Naive B cell (primary cell): ENCODE results near the gene FUT8. TPM values are rescaled to one million over a fixed set of nuclear protein-coding genes. Genes with fewer than 3 reads are reported as not detected.
"Not testable (repeated sequence)": the region's sequence is repeated elsewhere in the genome, so short reads cannot be mapped to it uniquely, and the experiment has no call there.

Experiments
- ATAC-seq, 2 donors: fragments of 150-1000 bp; cut with Tn5 transposase; 2 replicates each; pipeline ENCODE4 v1.10.0; 2021; ENCODE audit warnings: low read depth in 2 of 2, mild to moderate bottlenecking in 2 of 2, moderate library complexity in 2 of 2
- DNase-seq: peaks from one replicate; pipeline ENCODE4 v3.0.0; 2022
- H3K27ac Mint-ChIP-seq, 6 donors: one replicate each; pipeline ENCODE4 v1.8.0; 2020 to 2022; ENCODE audit warnings: mild to moderate bottlenecking in 6 of 6, mixed read lengths in 6 of 6, moderate library complexity in 5 of 6, inconsistent platforms in 2 of 6
- H3K27me3 Mint-ChIP-seq, 3 donors: one replicate each; pipeline ENCODE4 v1.8.0; 2021 to 2022; ENCODE audit warnings: mixed read lengths in 3 of 3, mild to moderate bottlenecking in 1 of 3
- H3K36me3 Mint-ChIP-seq, 2 donors: one replicate each; pipeline ENCODE4 v1.8.0; 2020 to 2022; ENCODE audit warnings: mixed read lengths in 2 of 2, inconsistent platforms in 1 of 2, mild to moderate bottlenecking in 1 of 2
- H3K4me1 Mint-ChIP-seq, 3 donors: one replicate each; pipeline ENCODE4 v1.8.0; 2020 to 2022; ENCODE audit warnings: mixed read lengths in 3 of 3, inconsistent platforms in 1 of 3, mild to moderate bottlenecking in 1 of 3, moderate library complexity in 1 of 3
- H3K4me3 Mint-ChIP-seq, 8 donors: one replicate each; pipeline ENCODE4 v1.8.0; 2020 to 2022; ENCODE audit warnings: mild to moderate bottlenecking in 8 of 8, mixed read lengths in 8 of 8, moderate library complexity in 8 of 8, inconsistent platforms in 2 of 8
- H3K9me3 Mint-ChIP-seq, 7 donors: one replicate each; pipeline ENCODE4 v1.8.0; 2020 to 2022; ENCODE audit warnings: mixed read lengths in 7 of 7, mild to moderate bottlenecking in 5 of 7, inconsistent platforms in 2 of 7, moderate library complexity in 1 of 7
- polyA plus RNA-seq, 6 donors: library from polyadenylated mRNA; unstranded; fragments of 300-500 nt; fragmentation: Illumina TruSeq; gene quantifications; one replicate each; pipeline ENCODE4 v1.2.3, GENCODE V29; 2021; ENCODE audit warnings: low read depth in 6 of 6

Gene FUT8
- polyA plus RNA-seq, 6 donors from 2014 or later = 5.7 to 22.8 (median 16.2) TPM

GRCh38 chr14:65423982-65424381, 11.5 kb downstream of the FUT8 start:
- no peaks in the 10 kb centered on the region for H3K36me3 Mint-ChIP-seq
- H3K9me3 Mint-ChIP-seq = no peaks in the 10 kb centered on the region
- H3K4me3 Mint-ChIP-seq = no peak overlapping the region
- no peak overlapping the region for H3K27ac Mint-ChIP-seq
- ATAC-seq (no peak), DNase-seq (no peak)
- H3K27me3 Mint-ChIP-seq = no peaks in the 10 kb centered on the region
- H3K4me1 Mint-ChIP-seq = peaks cover 21 to 29% (median 23%) of the 10 kb centered on the region in 3 donors

- Mint-ChIP-seq H3K9me3 (no peaks in the 10 kb centered on the region), H3K27me3 (no peaks in the 10 kb centered on the region), H3K4me1 (peaks cover 24 to 29% (median 26%) of the 10 kb centered on the region in 3 donors), H3K4me3 (no peak overlapping the region), H3K36me3 (no peaks in the 10 kb centered on the region), H3K27ac (peak overlapping the region in 1 of 6 donors; percentile 20)
- ATAC-seq (no peak), DNase-seq (no peak)
Measured at GRCh38 chr14:65424531-65424930, 12.0 kb downstream of the FUT8 start.

- no peak for DNase-seq
- Mint-ChIP-seq H3K9me3 (no peaks in the 10 kb centered on the region), H3K4me1 (peaks cover 26 to 30% (median 30%) of the 10 kb centered on the region in 3 donors), H3K36me3 (no peaks in the 10 kb centered on the region), H3K27me3 (no peaks in the 10 kb centered on the region), H3K27ac (peak overlapping the region in 3 of 6 donors; percentile 55 to 84 (median 71)), H3K4me3 (no peak overlapping the region)
- no peak for ATAC-seq
Measured at GRCh38 chr14:65425885-65426284, 13.4 kb downstream of the FUT8 start.

- Mint-ChIP-seq H3K4me1 (peaks cover 19 to 32% (median 24%) of the 10 kb centered on the region in 3 donors), H3K27ac (peak overlapping the region in 2 of 6 donors; percentile 4 to 24)
- H3K4me3 Mint-ChIP-seq, H3K36me3 Mint-ChIP-seq, ATAC-seq, DNase-seq, H3K9me3 Mint-ChIP-seq, H3K27me3 Mint-ChIP-seq: not testable (repeated sequence)
Measured at GRCh38 chr14:65426902-65427301, 14.4 kb downstream of the FUT8 start.

- Mint-ChIP-seq H3K9me3 (no peaks in the 10 kb centered on the region), H3K4me1 (peaks cover 33 to 49% (median 33%) of the 10 kb centered on the region in 3 donors), H3K27ac (peak overlapping the region in 2 of 6 donors; percentile 8 to 28), H3K36me3 (no peaks in the 10 kb centered on the region), H3K4me3 (no peak overlapping the region), H3K27me3 (no peaks in the 10 kb centered on the region)
- ATAC-seq (no peak), DNase-seq (no peak)
Measured at GRCh38 chr14:65428691-65429090, 16.2 kb downstream of the FUT8 start.

GRCh38 chr14:65429757-65430156, 17.2 kb downstream of the FUT8 start:
- ATAC-seq (no peak), DNase-seq (no peak)
- Mint-ChIP-seq H3K9me3 (peaks cover 0 to 3% (median 0%) of the 10 kb centered on the region in 7 donors), H3K4me3 (no peak overlapping the region), H3K27ac (peak overlapping the region in 1 of 6 donors; percentile 43), H3K27me3 (no peaks in the 10 kb centered on the region), H3K4me1 (peaks cover 38 to 59% (median 40%) of the 10 kb centered on the region in 3 donors), H3K36me3 (no peaks in the 10 kb centered on the region)

- peaks cover 0 to 8% of the 10 kb centered on the region in 2 donors for H3K36me3 Mint-ChIP-seq
- H3K27ac Mint-ChIP-seq = peak overlapping the region in 3 of 6 donors; percentile 28 to 76 (median 67)
Measured at GRCh38 chr14:65431245-65431644, 18.7 kb downstream of the FUT8 start.

GRCh38 chr14:65431951-65432350, 19.4 kb downstream of the FUT8 start:
- Mint-ChIP-seq H3K27me3 (no peaks in the 10 kb centered on the region), H3K4me3 (no peak overlapping the region), H3K9me3 (peaks cover 0 to 12% (median 8%) of the 10 kb centered on the region in 7 donors), H3K36me3 (peaks cover 0 to 8% of the 10 kb centered on the region in 2 donors), H3K27ac (peak overlapping the region in 1 of 6 donors; percentile 67), H3K4me1 (peaks cover 36 to 54% (median 37%) of the 10 kb centered on the region in 3 donors)
- ATAC-seq (no peak), DNase-seq (no peak)

More at GRCh38 chr14:65431245-65431644, 18.7 kb downstream of the FUT8 start:
- ATAC-seq (no peak), DNase-seq (no peak)
- Mint-ChIP-seq H3K4me1 (peaks cover 35 to 55% (median 38%) of the 10 kb centered on the region in 3 donors), H3K9me3 (peaks cover 0 to 12% (median 8%) of the 10 kb centered on the region in 7 donors), H3K27me3 (no peaks in the 10 kb centered on the region), H3K4me3 (no peak overlapping the region)

GRCh38 chr14:65432361-65432948, 19.9 kb downstream of the FUT8 start:
- ATAC-seq = no peak
- H3K27ac Mint-ChIP-seq = peak overlapping the region in 3 of 6 donors; percentile 67 to 85 (median 82)
- no peak for DNase-seq
- H3K4me3 Mint-ChIP-seq = no peak overlapping the region
- no peaks in the 10 kb centered on the region for H3K27me3 Mint-ChIP-seq
- H3K36me3 Mint-ChIP-seq = peaks cover 0 to 8% of the 10 kb centered on the region in 2 donors
- peaks cover 35 to 54% (median 36%) of the 10 kb centered on the region in 3 donors for H3K4me1 Mint-ChIP-seq
- peaks cover 0 to 12% (median 8%) of the 10 kb centered on the region in 7 donors for H3K9me3 Mint-ChIP-seq

GRCh38 chr14:65433157-65433556, 20.6 kb downstream of the FUT8 start:
- Mint-ChIP-seq H3K4me1 (peaks cover 40 to 56% (median 40%) of the 10 kb centered on the region in 3 donors), H3K27ac (peak overlapping the region in 3 of 6 donors; percentile 41 to 85 (median 82)), H3K36me3 (peaks cover 0 to 8% of the 10 kb centered on the region in 2 donors), H3K4me3 (no peak overlapping the region), H3K9me3 (peaks cover 0 to 12% (median 8%) of the 10 kb centered on the region in 7 donors), H3K27me3 (no peaks in the 10 kb centered on the region)
- DNase-seq (no peak), ATAC-seq (peak; percentile 71 to 81)

GRCh38 chr14:65433646-65434045, 21.1 kb downstream of the FUT8 start:
- peak overlapping the region in 2 of 8 donors; percentile 34 to 58 for H3K4me3 Mint-ChIP-seq
- peak overlapping the region in 4 of 6 donors; percentile 4 to 82 (median 24) for H3K27ac Mint-ChIP-seq
- H3K4me1 Mint-ChIP-seq = peaks cover 40 to 56% (median 41%) of the 10 kb centered on the region in 3 donors
- no peak for ATAC-seq
- H3K9me3 Mint-ChIP-seq = peaks cover 0 to 12% (median 8%) of the 10 kb centered on the region in 7 donors
- H3K27me3 Mint-ChIP-seq = no peaks in the 10 kb centered on the region
- peaks cover 0 to 8% of the 10 kb centered on the region in 2 donors for H3K36me3 Mint-ChIP-seq
- DNase-seq = no peak

- Mint-ChIP-seq H3K27me3 (no peaks in the 10 kb centered on the region), H3K4me3 (peak overlapping the region in 2 of 8 donors; percentile 6 to 29), H3K4me1 (peaks cover 40 to 55% (median 43%) of the 10 kb centered on the region in 3 donors), H3K9me3 (peaks cover 0 to 12% (median 8%) of the 10 kb centered on the region in 7 donors), H3K36me3 (peaks cover 0 to 8% of the 10 kb centered on the region in 2 donors), H3K27ac (peak overlapping the region in 2 of 6 donors; percentile 36 to 84)
- ATAC-seq (no peak), DNase-seq (no peak)
Measured at GRCh38 chr14:65434216-65434850, 21.8 kb downstream of the FUT8 start.

- Mint-ChIP-seq H3K4me3 (peak overlapping the region in 1 of 8 donors; percentile 7), H3K27me3 (no peaks in the 10 kb centered on the region), H3K36me3 (peaks cover 0 to 8% of the 10 kb centered on the region in 2 donors), H3K4me1 (peaks cover 32 to 38% (median 36%) of the 10 kb centered on the region in 3 donors), H3K27ac (peak overlapping the region in 2 of 6 donors; percentile 80 to 81), H3K9me3 (peaks cover 2 to 12% (median 8%) of the 10 kb centered on the region in 7 donors)
- ATAC-seq = no peak
- no peak for DNase-seq
Measured at GRCh38 chr14:65438266-65438933, 25.9 kb downstream of the FUT8 start.
